Measurements from ENCODE around the gene PCDH9.
"Not testable (repeated sequence)": the region's sequence is repeated elsewhere in the genome, so short reads cannot be mapped to it uniquely, and the experiment has no call there.

Gene PCDH9

GRCh38 chr13:66301482-66301881 is 928.7 kb downstream of the PCDH9 start:
- DNase-seq: no peak

DNA sequence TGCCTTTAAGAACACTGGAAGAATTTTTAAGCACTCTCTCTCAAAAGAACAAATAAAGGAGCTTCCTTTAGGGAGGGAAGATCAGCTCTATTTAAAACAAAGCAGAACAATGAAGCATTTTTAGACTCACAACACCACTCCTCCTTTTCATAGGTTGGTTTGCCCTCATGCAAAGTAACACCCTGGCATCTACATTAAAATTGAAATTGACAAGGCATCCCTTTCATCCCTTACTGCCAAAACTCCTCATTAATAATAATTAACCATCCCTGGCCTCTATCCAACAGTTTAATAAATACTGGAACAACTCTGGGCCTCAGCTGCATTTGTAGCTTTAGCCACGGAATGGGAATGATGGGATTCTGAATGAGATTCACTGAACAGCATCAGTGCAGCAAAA is 929.1 kb downstream of the PCDH9 start:
- DNase-seq: no peak

GRCh38 chr13:66296875-66297274 is 933.3 kb downstream of the PCDH9 start:
- DNase-seq: no peak

DNA sequence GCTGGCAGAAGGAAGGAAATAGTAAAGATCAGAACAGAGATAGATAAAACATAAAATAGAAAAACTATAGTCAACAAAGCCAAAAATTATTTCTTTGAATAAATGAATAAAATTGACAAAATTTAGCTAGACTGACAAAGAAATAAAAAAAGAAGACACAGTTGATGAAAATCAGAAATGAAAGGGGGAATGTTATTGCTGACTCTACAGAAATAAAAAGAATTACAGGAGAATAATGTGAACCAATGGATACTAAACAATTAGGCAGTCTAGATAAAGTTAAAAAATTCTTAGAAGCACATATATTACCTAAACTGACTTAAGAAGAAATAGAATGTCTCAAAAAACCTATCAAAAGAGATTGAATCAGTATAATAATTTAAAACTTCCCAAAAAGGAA is 933.8 kb downstream of the PCDH9 start:
- DNase-seq: no peak

DNA sequence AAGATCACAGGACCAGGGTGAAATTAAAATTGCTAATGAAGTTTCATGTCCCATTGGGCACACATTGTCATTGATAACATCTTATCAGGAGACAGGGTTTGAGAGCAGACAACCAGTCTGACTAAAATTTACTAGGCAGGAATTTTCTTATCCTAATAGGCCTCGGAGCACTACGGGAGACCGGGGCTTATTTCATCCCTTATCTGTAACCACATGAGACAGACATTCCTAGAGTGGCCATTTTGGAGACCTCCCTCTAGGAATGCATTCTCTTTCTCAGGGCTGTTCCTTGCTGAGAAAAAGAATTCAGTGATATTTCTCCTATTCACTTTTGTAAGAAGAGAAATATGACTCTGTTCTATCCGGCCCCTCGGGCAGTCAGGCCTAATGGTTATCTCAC is 943.3 kb downstream of the PCDH9 start:
- DNase-seq: not testable (repeated sequence)

DNA sequence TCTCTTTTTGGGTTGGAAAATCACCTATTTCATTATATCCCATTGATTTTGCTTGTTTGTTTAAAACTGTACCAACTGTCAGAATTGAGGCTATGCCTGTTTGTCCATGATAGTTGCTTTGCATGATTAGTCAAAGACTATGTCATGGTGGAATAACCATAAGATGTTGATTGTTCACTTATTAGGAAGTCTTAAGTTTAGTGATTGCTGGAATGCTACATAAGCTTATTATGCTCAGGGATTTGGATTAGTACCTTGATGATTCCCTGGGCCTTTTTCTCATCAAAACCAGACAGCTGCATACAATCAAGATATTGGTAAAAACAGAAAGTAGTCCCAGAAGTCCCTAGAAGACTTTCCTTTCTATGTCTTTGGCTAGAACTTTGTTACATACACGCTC is 954.7 kb downstream of the PCDH9 start:
- DNase-seq: no peak

DNA sequence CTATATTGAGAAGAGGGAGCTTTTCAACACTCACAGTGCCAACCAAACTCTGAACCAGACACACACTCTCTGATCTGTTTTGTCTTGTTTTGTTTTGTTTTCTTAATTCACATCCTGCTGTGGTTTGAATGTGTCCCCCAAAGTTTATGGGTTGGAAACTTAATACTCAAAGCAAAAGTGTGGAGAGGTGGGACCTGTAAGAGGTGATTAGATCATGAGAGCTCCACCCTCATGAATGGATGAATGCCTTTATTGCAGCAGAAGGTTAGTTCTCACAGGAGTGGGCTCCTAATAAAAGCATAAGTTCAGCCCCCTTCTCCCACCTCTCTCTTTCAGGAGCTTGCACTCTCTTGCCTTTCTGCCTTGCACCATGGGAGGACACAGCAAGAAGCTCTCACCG is 957.1 kb downstream of the PCDH9 start:
- no peak for DNase-seq

DNA sequence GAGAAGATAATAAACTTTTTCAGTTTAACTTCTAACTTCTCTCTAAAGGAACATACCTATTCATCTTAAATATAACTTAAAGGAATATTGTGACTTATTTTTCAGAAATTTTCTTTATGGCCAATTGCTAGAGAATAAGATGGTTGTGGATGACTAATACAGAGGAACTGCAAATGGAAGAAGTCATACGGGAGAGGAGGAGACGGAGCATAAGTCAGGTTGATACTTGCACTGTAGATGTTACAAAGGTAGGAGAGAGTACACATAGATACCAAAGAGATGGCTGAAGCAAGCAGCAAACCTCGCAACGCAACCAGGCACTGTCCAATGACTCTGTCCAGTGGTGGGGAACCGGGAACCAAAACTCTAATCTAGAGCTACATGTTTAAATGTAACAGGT is 963.4 kb downstream of the PCDH9 start:
- no peak for DNase-seq

DNA sequence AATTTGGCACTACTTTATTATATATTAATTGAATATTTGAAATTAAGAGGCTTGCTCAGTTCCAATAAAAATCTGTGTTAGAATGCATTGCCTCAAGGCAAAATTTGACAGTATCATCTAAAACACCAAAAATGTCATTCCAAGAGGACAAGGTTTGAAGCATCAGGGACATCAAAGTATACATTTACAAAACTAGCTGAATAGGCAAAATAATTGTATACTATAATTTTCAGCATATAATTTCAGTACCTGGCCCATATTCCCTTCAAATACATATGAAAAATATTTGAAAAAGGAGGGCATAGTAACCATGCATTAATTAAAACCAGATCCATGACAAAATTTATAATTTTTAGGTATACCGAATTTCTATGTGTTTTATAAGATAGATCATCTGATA is 963.8 kb downstream of the PCDH9 start:
- DNase-seq: no peak

GRCh38 chr13:66265371-66265770 is 964.8 kb downstream of the PCDH9 start:
- no peak for DNase-seq

DNA sequence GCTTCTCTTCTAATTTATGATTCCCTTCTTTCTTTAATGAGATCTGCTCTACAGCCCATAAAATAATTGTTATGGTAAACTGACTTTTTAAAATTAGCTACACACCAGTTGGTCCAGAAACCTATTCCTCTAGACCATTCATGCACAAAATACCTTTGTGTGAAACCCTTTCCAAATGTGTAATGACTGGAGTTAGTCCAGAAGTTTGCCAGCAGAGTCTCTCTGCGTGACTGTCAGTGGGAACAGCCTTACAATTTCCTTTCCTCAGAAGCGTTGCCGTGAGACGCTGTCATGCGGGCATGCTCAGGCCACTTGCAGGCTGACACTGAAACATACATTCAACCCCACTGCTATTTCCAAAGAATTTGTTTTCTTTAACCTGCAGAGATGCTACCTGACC is 965.2 kb downstream of the PCDH9 start:
- no peak for DNase-seq

- DNase-seq: no peak
Measured at GRCh38 chr13:66262330-66262729, 967.8 kb downstream of the PCDH9 start.

GRCh38 chr13:66259426-66259825 is 970.7 kb downstream of the PCDH9 start:
- DNase-seq: not testable (repeated sequence)

Measured in cortex of kidney (tissue), 1 donor.